HG03342 (cell line): ENCODE data around the gene IL4.

Experiments
- ATAC-seq: cut with Tn5 transposase; IDR thresholded peaks from one replicate; pipeline ENCODE4 v1.9.1; 2021; ENCODE audit warnings: mild to moderate bottlenecking, moderate library complexity; ENCODE audit not compliant: unreplicated experiment

Gene IL4

GRCh38 chr5:132657676-132658380 is 16.0 kb upstream of the IL4 start, which contains the start of gene IL13:
TSS of gene IL13 (plus strand) at chr5:132658173. CDS start at chr5:132658187, 14 bp downstream.
- ATAC-seq: no peak

- no peak for ATAC-seq
These were observed 15.1 kb upstream of the IL4 start for GRCh38 chr5:132658381-132659302.

GRCh38 chr5:132659598-132660493 is 13.9 kb upstream of the IL4 start:
- ATAC-seq: no peak

GRCh38 chr5:132661231-132662003 is 12.4 kb upstream of the IL4 start:
- ATAC-seq: peak; percentile 22

GRCh38 chr5:132662004-132662401 is 11.8 kb upstream of the IL4 start:
- no peak for ATAC-seq

- peak; percentile 51 for ATAC-seq
These were observed 10.6 kb upstream of the IL4 start for GRCh38 chr5:132662925-132663770.

- peak; percentile 53 for ATAC-seq
These were observed 9.8 kb upstream of the IL4 start for GRCh38 chr5:132663771-132664695.

GRCh38 chr5:132664696-132665209 is 9.0 kb upstream of the IL4 start:
- ATAC-seq: no peak

- no peak for ATAC-seq
These were observed 8.2 kb upstream of the IL4 start for GRCh38 chr5:132665574-132666080.

GRCh38 chr5:132666310-132667123 is 7.3 kb upstream of the IL4 start:
- ATAC-seq: no peak

GRCh38 chr5:132667309-132667708 is 6.5 kb upstream of the IL4 start:
- no peak for ATAC-seq

- no peak for ATAC-seq
These were observed 5.8 kb upstream of the IL4 start for GRCh38 chr5:132667761-132668705.

- ATAC-seq: no peak
These were observed 4.9 kb upstream of the IL4 start for GRCh38 chr5:132668706-132669454.

GRCh38 chr5:132669455-132669820 is 4.4 kb upstream of the IL4 start:
- no peak for ATAC-seq
